HG02678 (cell line): Measurements from ENCODE around the gene REELD1.

Source experiments
- ATAC-seq: cut with Tn5 transposase; IDR thresholded peaks from one replicate; pipeline ENCODE4 v1.9.1; 2021; ENCODE audit warnings: mild to moderate bottlenecking, moderate library complexity; ENCODE audit not compliant: unreplicated experiment

REELD1 gene

DNA sequence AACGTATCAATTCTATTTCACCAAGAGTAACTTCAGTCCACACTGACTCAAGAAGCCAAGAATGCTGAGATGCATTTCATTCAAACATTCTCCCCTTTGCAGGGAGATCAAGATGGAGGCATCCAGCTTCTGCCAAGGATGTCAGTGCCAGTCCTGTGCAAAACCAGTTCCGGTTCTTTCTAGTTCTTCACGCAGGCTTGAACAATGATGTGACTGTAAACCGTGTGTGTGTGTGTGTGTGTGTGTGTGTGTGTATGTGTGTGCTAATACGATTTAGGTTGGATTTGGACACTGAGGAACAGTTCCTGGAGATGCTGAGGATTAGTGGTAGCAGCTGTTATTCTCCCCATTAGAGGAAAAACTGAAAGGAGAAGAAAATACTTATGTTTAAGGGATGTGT lies at the start of gene REELD1:
REELD1 (plus strand) TSS at position 301 of the 400 bp plus-strand sequence. CDS start 2,415 bp downstream, outside the sequence.
- no peak for ATAC-seq

DNA sequence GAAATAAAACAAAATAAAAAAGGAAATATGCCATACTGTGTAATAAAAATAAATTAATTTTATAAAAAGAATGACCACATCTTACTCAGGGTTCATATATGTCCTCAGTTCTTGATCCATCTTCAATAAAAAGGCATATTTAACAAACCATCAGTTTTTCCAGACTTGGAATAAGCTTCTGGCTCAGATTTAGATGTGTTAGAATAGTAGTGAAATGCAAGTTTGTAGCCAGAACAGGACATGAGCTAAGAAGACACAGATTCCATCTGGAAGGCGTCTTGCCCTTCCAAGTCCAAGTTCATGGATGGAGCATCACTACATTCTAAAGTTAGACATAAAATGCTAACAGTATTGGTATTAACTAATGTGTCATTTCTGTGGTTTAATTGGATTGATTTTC lies 49.1 kb upstream of the REELD1 start:
- ATAC-seq: no peak

DNA sequence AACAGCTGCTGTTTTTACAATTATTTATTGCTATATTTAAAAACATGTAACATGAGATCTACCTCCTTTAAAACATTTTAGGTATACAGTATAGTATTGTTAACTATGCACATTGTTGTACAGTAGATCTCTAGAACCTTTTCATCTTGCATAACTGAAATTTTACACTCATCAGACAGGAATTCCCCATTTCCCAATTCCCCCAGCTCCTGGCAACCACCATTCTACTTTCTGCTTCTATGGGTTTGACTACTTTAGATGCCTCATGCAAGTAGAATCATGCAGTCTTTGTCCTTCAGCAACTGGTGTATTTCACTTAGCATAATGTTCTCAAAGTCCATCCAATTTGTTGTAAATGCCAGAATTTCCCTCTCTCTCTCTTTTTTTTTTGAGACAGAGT lies 48.5 kb upstream of the REELD1 start:
- ATAC-seq: no peak

DNA sequence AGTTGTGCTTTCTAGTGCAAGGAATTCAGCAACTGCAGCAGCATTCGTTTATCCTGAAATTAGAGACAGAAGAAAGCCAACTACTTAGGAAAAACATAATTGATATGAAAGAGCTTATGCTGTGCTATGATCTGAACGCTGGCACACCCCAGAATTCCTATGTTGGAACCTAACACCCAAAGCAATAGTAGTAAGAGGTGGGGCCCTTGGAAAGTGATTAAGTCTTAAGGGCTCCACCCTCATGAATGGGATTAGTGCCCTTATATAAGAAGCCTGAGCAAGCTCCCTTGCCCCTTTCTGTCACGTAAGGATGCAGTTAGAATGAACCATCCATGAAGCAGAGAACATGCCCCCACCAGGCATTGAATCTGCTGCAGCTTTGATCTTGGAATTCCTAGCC lies 44.2 kb upstream of the REELD1 start:
- ATAC-seq: no peak

DNA sequence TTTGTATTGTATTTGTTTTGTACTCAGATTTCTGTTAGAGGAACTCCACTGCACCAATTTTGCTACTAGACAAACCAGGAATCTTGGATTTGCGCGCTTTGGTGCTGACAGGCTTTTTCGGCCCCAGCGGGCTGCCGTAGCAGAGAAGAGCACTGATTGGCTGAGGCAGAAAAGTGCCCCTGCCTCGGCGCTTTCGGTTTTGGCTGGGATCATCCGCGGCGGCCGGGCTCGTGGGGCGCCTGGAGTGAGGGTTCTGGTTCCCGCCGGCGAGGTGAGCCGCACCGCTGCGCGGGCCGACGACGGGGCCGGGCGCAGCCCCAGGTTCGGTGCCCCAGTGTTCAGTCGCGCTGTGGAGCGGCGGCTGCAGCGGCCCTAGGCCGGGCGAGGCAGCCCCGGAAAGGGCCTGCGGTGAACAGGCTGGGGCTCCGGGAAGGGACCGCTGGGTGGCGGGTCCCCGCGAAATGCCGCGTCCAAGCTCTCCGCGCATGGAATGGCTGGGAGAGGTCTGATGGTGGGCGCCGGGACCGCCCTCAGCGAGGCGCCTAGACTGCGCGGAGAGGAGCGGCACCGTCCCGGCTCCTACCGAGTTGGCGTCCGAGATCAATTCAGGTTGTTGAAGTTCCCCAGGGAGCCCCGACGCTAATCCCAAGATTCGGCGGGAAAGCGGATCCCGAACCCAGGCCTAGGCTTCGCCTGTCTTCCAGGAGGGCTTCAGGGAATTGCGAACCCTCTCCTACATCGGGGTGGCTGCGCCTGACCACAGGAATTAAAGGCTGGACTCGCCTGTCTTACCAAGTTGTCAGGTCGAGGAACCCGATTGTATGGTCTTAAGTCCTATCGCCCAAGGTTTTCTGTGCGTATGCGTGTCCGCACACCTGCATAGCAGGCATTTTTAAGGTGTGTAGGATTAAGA lies 38.5 kb upstream of the REELD1 start, which contains the start of gene LSM6:
LSM6 (plus strand) TSS at position 178 of the 913 bp plus-strand sequence. CDS start 7,204 bp downstream, outside the sequence.
- ATAC-seq: peak; percentile 94

DNA sequence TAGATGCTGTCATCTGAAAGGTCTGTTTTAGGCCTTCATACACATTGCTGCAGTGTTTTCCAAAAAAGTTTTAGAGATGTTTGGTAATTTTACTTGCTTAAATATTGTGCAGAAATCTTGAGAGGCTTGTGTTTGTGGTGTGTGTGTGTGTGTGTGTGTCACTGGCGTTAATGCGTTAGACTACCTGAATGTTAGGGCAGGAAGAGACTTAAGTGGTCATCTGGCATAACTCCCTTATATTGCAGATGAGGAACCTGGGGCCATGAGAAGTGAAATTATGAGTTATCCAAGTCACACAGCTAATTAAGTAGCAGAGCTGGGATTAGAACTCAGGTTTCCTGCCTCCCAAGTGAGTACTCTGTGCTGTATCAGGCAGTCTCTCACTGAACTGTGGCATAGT lies 37.4 kb upstream of the REELD1 start:
- no peak for ATAC-seq

DNA sequence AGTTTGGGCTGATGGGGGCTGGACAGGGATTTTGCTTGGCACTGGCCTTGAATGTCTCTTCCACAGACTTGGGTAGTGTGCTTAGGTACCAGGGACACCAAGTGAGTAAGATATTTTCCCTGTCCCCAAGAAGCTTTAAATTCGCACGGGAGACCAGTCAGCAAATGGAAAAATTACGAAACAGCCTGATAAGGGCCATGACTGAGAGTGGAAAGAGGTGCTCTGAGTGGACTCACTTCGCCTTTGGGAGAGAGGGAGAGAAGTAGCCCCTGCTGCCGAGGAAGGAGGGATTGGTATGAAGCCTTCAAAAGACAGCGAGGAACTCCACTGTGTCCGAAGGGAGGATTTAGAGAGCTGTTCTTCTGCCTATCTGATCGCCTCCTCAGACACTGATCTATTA lies 36.2 kb upstream of the REELD1 start:
- ATAC-seq: no peak

DNA sequence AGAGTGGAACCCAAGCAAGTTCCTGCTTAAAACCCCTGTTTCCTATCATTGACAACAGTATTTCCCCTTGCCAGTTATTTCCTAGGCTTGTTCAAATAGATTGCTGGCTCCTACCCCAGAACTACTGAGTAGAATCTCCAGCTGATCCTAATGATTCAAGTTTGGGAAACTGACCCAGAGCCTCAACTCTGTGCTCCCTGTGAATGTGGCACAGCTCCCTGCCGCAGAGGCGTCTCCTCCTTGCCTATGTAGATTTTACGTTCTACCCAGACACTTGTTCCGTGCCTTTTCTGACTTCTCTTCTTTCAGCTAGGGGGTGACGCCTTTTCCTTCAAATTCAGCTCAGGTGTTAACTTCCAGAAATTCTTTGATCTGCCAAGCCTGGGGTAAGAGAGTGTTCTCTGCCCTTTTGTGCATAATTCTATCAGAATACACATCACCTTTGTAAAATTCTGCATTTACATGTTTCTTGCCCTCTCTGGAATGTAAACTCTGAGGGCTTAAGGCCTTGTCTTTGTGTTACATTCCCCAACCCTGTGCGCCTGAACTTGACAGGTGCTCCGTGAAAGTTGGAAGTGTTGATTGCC lies 34.5 kb upstream of the REELD1 start:
- ATAC-seq: no peak

DNA sequence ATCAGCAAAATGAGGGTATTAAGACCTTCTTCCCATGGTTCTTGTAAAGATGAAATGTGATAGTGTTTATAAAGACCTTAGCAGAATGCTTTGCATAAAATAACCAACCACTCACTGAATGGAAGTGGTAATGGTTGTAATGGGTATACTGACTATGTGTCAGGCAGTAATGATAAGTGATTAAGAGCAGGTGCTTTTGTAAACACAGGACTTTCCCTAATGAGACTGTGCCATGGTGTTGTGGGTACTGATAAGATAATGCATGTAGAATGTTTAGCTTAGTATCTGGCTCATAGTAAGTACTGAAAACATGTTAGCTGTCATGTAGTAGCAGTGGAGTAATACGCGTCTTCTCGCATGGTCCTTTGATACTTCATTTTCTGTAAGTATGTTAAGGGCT lies 31.9 kb upstream of the REELD1 start:
- ATAC-seq: no peak

DNA sequence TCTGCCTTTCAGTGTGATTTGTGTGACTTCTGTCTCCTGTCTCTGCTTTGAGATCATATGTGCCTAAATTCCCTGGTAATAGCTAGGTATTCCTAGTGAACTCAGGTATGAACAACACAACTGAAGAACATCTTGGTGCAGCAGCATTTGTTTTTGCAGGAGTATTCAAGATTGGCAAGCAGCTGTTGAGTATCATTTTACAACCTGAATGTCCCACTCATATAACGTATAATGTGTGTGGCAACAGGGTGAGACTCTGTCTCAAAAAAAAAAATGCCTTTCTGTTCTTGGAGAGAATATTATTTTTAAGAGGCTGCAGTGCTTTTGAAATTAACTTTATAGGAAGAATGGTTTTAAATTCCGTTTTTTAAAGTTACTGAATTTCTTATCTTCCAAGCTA lies 31.1 kb upstream of the REELD1 start:
- no peak for ATAC-seq

DNA sequence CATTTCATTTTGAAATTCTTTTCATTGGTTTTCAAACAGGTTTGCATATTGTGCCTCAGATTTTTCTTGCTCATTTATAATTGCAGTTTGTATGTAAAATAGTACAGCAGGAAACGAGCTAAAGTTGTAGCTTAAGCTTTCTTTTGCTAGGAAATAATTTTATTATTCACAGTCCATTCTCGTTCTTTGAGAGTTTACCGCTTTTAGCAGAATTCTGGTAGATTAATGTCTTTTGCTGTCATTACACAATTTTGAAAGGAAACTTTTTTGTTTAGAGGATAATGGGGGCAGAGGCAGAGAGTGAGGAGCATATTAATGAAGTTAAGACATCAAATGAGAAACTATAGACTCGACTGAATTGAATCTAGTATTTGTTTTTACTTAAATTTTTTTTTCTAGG lies 28.3 kb upstream of the REELD1 start:
- ATAC-seq: no peak

DNA sequence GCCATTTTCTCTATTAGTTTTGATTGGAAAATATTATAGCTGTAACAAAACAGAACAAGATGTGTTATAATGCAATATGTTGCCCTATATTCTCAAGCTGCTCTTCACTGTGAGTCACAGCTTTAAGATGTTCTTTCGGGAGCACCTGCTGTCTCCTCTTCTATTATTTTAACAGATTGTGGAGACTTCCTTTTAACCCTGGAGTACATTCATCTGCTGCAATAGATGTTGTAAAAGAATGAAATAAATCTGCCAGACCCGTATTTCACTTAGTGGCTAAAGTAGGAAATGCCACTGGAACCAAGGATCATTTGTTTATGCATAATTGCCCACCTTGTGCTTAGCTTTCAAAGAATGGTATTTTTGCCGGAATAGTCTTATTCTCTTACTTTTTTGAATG lies 27.7 kb upstream of the REELD1 start:
- ATAC-seq: no peak

DNA sequence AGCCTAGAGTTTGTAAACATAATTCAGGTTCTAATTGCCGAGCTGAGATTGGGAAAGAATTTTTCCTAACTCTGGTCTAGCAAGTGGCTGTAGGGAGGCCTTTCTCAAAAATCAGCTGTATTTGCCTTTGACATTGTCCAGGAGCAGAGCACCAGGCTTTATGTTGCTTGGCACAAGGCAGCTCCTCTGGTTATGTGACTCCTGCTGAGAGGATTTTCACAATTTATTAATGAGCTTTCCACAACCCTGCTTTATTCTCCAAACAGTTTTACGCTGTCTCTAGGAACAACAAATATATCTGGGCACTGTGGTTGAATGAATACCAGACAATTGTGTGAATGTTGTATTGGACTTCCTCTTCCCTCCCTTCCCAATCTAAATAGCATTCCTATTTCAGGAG lies 23.9 kb upstream of the REELD1 start:
- no peak for ATAC-seq

DNA sequence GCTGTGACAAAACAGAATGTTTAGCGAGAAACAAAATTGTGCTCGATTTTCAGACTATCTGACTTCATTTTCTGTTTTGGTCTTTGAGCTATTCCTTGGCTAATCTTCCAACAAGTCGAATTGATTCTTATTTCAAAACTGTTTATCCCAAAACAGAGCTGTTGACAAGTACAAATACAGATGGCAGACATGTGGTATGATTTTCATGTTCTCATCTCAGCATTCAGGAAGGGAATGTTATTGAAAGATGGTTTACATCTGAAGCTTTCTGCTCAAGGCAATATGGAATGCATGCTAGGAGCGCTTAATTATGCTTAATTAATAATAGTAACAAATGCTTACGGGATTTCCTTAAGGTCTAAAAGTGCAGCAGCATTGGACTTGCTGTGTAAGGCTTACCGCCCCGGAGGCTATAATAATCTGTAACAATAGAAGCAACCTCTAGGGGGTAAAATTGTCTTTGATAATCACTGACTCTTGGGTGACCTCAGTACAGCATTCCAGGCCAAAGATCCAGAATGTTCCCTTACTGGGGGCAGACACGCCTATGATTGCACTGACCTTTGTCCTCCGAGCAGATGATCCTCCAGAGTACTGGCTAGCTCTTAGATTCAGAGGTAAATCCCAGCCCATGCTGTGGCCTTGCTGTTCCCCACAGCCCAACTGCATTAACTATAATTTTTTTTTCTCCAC lies 22.4 kb upstream of the REELD1 start:
- no peak for ATAC-seq

DNA sequence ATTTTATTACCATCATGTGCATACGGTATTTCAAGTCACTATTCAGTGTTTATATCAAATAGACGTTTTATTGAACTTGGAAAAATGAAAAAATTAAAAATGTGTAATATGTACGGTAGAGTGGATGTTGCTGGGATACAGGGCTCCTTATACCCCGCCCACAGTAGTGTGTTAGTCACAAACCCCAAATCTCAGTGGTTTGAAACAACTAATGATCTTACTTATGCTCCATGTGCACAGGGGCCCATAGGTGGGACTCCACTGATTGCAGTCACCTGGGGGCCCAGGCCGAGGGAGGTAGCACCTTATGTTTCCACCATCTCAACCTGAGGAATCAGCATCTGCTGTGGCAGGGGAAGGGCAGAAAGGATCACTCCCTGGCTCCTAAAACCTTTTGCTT lies 20.7 kb upstream of the REELD1 start:
- ATAC-seq: no peak

DNA sequence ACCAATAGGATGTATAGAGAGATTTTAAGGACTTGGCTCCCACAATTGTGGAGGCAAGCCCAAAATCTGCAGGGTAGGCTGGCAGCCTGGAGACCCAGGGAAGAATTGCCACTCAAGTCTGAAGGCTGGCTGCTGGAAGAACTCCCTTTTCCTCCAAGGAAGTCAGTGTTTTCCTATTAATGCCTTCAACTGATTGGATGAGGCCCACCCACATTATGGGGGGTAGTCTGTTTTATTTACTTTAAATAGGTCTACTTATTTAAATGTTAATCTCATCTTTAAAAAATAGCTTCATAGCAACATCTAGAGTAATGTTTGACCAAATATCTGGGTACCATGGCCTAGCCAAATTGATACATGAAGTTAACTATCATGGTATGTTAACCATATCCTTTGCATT lies 20.1 kb upstream of the REELD1 start:
- no peak for ATAC-seq

DNA sequence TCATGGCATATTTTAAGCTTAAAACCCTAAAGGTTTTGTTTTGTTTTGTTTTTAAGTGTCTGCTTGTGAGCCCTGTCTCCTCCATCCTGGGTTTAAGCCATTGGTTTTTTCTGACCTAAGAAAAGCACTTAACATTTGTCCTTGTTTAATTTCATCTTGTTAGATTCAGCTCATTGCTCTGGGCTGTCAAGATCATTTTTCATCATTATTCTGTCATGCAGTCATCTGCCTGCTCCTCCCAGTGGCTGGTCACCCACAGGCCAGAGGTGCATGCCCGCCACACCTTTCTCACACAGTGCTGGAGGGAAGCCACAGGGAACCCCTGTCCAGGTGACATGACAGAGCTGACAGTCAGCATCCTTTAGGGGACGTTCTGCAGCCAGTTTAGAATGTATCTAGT lies 11.7 kb upstream of the REELD1 start:
- ATAC-seq: no peak

DNA sequence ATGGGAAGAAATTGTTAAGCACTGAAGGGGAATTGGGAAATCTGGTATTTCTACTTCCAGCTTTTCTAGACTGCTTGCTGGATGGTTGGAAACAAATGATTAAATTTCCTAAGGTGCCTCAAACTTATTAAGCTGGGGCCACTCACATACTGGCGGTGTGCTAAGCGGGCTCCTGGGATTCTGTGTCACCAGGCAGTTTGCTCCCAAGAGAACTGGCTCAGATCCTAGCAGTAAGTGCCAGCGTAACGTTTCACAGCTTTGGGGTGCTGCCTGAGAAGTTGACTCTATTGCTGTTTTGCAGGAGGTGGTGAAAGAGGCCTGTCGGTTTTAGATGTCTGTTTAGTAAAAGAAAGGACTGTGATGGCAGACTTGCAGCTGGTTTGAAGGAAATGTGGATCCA lies 6.9 kb upstream of the REELD1 start:
- no peak for ATAC-seq

DNA sequence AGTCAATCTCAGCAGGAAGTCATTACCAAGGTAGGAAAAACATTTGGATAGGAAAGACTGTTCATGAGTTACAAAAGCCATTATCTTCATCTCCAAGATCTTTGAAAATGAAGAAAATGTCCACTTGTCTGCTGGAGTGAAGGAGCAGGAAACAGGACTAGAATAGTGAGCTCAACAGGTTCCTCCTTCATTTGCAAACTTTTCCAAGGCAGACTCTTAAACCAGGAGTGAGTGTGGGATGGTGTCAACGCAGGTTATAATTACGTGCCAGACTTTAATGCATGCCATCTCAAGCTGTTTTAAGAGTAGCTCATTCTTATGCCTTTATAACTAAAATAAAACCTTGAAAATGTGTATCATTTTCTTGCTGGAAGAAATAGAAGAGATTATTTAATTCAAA lies 3.4 kb upstream of the REELD1 start:
- ATAC-seq: no peak

DNA sequence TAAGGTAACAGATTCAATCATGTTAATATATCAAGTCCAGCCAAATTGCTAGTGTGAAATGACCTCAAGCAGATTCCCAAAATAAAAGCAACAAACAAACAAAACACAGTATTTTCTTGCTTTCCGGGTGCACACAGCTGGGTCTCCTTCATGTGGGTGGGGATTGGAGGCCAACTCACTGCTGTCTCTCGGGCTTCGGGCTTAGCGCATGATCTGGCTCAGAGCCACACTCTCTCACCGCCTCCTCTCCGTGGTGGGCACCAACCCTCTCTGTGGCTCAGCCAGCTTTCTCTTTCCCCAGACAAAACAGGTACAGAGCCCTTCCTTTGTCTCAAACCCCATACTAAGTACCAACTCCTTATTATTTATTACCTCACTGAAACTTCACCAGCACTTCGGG lies 2.9 kb upstream of the REELD1 start:
- ATAC-seq: no peak

DNA sequence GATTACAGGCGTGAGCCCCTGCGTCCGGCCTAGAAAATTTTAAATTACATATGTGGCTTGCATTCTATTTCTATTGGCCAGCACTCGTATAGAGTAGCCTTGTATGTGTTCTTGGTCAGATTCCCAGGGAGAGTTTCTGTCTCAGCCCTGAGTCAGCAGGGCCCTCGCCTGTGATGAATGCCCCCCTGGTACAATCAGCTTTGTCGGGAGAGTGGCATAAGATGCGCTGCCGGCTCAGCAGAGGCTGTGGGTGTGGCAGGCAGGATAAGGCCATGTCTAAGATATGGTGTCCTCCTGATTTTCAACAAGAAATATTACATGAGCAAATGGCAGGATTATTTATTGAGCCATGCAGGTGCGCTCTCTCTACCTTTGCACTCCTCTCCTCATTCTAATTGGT lies 1.6 kb upstream of the REELD1 start:
- no peak for ATAC-seq

DNA sequence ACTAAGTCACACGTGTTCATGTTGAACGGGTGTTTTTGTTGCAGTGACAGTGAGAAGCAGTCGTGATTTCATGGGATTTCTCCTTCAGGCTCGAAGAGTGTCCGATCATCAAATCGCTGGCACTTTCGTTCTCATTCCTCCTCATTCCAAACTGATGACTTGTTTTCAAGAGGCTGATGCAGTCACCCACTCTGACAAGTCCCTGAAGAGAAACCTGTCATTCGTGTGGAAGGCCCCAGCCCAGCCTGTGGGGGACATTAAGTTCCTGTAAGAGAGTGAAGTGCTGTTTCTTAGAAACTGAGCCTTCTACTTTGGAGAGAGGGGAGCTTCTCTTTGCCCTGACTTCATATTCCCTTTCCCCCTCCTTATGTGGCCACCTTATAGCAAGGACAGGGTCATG lies 8.0 kb downstream of the REELD1 start:
- no peak for ATAC-seq
